Activated CD8-positive, alpha-beta memory T cell treated with anti-CD3 and anti-CD28 coated beads for 1 hour (primary cell): ENCODE measurements around the gene FKBP11.
A peak's percentile ranks its signal among the peaks of the same experiment; 100 is the strongest.

Source experiments
- DNase-seq, 2 donors: peaks; one replicate each; pipeline ENCODE4 v3.0.0-alpha.2; 2020; ENCODE audit warnings: low read depth in 1 of 2; ENCODE audit errors: extremely low read depth in 1 of 2

Gene FKBP11

DNA sequence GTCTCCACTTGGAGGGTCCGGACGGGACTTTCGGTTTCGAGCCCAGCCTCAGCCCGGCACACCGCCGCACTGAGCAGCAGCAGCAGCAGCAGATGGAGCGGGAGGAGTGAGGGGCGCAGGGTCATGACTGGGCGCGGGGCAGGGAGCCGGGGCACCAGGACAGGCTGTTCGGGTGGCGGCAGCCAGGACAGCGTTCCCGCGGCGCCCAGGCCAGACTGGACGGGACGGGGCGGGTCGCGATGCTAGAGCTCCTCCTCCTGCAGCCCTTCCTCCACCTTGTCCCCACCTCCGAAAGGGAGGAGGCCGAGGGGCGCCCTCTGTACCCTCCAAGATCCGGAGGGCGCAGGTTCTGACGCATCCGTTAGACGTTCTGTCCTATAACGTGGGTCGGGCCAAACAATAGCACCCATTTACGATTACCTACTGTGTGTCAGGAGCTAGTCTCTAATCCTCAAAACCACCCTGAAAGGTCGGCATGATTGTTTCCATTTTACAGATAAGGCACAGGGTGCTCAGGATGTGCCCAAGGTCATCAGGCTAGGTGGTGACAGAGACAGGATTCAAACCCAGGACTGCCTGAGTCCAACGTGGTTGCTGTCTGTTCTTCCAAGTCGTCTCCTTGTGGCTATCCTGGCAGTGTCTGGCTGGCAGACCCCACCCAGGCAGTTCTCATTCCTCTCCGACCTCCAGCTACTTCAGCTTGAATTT lies at the start of gene FKBP11:
Gene FKBP11 (minus strand): TSS at position 189 of the 708 bp plus-strand sequence. CDS start 64 bp downstream, at position 125.
- peak; percentile 59 to 71 for DNase-seq

DNA sequence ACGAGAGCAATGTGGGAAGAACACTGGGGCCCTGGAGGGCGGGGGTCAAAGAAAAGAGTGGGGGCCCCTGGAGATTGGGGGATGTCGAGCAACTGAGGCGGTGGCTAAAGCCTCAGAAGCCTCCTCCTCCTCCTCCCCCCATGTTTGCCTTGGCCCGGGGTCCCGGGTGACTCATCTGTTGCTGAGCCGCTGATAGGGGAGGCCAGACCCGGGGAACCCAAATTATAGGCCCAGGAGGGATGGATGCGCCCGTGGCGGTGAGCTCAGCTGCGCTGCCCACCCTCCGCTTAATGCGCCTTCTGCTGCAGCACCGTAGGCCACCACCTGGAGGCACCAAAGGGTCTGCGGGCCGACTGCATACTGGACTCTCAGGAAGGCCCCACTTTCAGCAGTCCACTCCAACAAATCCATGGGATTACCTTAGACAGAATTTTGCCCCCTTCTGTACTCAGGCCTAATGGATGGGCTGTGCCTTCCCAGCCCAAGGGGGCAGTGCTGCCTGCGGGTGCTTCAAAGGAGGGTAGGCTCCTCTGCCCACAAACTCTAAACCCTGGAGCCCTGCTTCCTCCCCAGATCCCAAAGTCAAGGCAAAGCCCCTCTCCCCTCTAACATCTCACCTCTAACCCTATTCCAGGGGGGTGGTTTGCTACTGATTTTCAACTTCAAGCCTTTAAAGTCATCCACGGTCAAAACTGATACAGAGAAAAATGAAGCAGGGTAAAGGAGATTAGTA lies 48.8 kb upstream of the FKBP11 start:
- no peak for DNase-seq

DNA sequence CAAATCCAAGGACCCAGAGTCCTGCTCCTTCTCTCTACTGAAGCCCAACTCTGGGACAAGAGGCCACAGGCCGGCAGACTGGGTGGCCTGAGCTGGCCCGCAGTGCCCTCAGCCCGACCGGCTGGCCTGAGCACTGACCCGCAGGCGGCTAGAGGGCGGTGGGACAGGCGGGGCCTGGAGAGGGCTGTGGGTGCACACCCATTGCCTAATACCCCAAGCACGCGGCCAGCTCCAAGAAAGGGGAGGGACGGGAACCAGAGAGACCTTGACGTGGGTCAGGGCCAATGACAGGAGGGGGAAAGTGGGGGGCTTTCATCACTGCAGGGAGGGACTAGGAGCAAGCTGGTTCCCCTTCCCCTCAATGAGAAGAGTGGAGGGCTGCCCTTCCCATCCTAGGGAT lies 48.2 kb upstream of the FKBP11 start:
- DNase-seq = no peak

DNA sequence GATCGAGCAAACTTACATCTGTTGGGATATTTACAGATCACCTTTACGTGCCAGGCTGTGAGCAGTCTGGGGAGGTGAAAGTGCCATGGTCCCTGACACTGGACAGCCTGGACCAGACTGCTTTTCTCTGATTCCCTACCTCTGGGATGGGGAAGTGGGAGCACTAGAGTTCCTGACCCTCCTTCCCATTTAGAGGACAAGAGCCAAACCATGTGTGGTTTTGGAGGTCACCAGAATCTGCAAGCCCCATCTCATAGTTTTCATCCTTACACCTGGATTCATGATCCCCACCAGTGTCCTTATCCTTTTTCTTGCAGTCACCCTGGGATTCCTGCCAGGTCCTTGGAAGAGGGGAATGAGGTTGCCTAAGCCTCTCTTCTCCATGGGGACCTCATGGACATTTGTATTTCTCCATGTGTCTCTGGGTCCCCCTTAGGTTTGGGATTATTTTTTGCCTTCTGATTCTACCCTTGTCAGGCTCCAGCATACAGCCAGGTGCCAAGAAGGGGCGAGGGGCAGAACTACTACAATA lies 47.7 kb upstream of the FKBP11 start:
- DNase-seq = no peak

DNA sequence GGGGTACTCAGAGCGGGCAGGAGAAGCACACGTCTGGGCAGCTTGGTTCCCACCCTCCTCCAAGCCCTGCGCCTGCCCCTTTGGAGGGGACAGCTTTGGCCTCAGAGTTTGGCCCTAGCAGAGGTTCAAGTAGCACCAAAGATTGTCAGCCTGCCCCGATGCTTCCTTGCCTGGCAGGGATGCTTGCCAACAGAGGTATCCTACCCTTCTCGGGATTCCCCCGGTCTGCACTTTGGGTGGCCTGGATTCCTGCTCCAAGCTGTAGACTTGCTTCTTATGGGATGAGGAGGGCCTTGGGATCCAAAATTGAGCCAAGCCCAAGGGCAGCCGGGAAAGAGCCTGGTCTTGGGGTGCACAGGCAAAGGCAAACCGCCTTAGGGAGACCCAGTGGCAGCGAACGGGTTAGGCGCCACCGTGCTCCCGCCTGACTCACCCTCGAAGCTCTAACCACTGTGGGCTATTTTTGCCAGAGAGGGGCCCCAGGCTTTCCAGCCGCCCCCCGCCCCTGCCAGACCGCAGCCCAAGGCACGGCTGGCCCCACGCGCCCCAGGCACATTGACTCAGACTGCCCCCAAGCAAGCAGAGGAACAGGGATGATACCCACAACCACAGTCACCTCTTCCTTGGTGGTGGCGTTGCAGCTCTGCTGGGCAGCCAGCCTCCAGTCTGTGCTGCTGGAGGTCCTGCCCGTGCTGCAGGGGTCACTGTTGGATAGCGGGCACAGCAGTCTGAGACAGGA lies 47.1 kb upstream of the FKBP11 start:
- DNase-seq = no peak

- no peak for DNase-seq
Observed at GRCh38 chr12:48970702-48971334, 45.5 kb upstream of the FKBP11 start.

DNA sequence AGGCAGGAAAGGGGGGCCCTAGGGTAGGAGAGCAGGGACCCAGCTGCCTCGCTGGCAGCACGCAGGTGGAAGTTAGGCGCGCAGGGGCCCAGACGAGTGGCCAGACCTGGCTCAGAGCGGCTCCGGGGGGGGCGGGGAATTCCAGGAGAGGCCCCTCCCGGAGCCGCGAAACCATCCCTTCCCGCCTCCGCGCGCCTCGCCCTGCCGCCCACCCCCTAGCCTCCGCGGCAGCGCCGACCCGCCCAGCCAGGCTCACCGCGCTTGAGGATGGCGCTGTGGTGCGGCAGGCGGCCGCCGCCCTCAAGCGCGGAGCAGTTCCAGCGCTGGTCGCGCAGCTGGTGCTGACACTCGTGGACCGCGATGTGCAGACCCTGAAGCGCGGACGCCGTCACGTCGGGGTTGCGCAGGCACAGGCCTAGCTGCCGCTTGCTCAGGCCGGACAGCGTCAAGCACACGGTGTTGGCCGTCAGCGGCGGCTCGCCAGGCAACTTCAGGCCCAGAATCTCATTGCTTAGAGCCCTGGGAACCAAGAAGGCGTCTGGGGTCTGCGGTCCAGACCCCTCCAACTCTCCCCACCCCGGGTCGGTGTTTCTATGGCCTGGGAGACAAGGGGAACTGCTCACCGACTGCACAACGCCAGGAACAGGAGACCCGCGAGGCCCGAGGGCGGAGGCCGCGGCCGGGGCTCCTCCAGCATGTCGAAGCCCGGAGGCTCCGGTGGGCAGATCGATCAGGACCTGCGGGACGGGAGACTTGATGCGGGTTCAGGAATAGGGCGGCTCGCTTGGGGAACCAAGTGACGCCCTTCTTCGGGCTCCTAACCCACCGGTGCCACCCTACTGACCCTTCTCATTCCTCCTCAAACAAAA lies 44.8 kb upstream of the FKBP11 start:
- no peak for DNase-seq

- no peak for DNase-seq
Observed at GRCh38 chr12:48969160-48969771, 44.0 kb upstream of the FKBP11 start.

DNA sequence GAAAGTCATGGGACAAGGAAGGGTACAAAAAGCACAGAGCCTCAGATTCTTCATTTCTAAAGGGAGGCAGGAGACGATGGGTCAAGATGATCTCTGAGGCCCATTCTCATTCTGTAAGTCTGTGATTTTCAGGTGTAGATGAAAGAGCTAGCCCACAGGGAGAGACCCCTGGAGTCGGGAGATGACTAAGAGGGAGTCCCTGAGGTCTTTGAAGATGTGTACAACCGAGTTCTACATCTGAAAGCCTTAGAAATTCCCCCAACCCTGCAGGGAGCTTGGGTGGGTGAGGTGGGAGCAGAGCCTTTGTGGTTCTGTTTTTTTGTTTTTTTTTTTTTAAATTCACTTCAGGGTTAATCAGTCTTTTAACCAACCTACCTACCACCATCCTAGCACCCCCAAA lies 43.2 kb upstream of the FKBP11 start:
- no peak for DNase-seq

GRCh38 chr12:48967991-48968390 lies 42.7 kb upstream of the FKBP11 start:
- no peak for DNase-seq

DNA sequence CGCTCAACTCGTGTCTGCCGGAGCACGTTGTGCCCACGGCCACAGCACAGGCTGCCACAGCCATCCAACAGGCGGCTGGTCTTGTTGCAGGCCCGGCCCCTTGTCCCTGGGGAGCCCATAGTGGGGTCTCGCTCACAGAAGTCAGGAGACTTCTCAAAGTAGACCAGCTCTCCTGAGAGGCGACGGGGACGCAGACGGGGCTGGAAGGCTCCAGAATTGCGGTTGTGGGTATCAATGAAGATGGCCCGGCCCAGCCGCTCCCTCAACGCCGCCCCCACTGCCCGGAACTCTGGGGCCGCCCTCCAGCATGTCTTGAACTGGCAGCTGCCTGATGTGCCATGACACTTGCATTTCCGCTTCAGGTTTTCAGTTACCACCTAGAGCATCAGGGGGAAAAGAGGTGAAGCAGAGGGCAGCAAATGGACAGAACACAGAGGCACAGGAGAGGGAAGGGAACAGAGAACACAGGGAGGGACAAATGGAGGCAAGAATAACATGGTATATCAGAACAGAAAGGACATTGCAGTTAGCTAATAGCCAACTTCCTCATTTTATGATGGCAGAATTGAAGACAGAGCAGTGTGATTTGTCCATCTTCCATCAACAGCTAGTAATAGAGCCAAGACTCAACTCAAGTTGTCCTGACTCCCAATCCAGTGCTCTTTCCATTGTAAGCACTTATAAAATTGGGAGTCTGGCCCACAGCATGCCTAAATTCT lies 41.0 kb upstream of the FKBP11 start:
- DNase-seq = no peak

DNA sequence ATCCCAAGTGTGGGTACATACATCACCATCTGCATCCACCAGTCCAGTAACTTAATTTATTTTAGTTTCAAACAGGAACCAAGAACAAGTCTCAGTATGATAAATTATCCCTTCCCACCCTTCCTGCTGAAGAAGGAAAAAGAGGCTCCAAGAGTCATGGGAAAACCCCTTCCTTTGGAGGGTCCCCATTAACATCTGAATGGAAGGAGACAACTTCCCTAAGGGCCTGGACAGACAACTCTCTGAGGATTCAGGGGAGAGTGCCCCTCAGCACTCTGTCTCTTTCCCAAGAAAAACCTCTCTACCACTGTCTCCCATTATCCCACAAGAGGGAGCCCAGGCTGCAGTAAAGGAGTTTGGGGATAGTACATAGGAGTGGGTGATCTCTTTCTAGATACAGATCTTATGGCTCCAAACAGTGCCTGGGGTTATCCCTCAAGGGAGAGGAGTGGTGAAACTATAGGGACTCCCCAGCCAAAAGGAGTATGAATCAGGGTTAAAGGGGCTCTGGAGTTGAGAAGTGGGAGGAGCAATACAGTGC lies 40.1 kb upstream of the FKBP11 start:
- no peak for DNase-seq

- no peak for DNase-seq
Observed at GRCh38 chr12:48961801-48962200, 36.5 kb upstream of the FKBP11 start.

- DNase-seq = no peak
Observed at GRCh38 chr12:48961331-48961730, 36.0 kb upstream of the FKBP11 start.

- DNase-seq = no peak
Observed at GRCh38 chr12:48960834-48961233, 35.5 kb upstream of the FKBP11 start.

DNA sequence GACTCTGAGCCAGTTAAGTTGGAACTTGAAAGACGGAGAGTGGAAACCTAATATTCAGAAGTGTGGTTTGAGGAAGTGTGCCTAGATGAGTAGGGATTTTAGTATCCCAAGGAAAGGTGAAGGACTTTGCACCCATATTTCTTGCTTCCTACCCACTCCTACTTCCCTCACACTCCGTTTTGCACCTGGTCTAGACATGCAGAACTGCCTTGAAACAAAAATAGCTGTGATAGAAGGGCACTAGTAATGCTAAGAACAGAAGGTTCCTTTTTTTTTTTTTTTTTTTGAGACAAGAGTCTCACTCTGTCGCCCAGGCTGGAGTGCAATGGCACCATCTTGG lies 32.7 kb upstream of the FKBP11 start:
- DNase-seq = no peak

DNA sequence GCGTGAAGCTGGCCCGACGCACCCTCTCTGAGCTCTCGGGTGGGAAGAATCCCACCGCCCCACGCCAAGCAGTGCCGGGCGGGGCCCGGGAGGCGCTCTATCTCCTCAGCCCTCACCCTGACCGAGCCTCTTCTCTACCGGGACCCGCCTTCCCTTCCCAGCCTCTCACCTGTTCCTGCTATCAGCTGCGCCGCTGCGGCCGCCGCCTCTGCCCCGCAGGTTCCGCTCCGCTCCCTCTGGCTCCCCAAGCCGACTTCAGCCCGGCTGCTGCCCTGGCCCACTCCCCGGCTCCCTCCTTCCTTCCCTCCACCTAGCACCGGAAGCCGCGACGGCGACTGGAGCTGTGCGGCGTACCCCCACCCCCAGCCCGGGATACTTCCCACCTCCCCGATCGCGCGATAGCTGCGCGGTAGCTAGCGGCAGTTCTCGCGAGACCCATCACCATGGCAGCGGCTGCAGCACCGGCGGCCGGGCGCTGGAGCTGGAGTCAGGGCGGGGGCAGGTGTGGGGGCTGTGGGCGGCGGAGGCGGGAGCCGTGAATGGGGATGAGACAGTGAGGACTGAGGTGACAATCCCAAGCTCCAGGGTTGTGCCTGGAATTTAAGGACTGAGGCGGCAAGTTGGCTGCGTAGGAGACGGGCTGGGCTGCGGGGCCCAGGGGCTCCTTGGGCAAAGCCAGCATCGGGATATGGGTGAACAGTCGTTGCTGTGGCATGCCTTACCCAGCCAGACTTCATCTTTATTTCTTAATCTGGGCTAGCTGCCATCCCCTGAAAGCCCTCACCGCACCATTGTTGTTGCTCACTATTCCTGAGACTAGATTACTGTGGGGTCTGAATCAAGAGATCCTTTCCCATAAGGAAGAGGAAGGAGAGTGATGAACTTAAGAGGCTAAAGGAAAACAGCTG lies 32.1 kb upstream of the FKBP11 start, which contains the start of gene ARF3:
Gene ARF3 (minus strand): TSS at position 347 of the 908 bp plus-strand sequence. CDS start 16,392 bp downstream, outside the sequence.
- peak; percentile 77 to 85 for DNase-seq
